ENCODE results near the gene SEMA4B.

GRCh38 chr15:90232196-90232595 lies 31.1 kb downstream of the SEMA4B start:
- TF ChIP-seq EZH2phosphoT487 (conservative IDR thresholded peaks at IDR 0.05; ENCODE audit: low read length) (no peak), CTCF (IDR thresholded peaks at IDR 0.05; ENCODE audit: insufficient read depth, low read length, poor library complexity, severe bottlenecking) (no peak)
